Stimulated activated CD4-positive, alpha-beta T cell treated with anti-CD3 and anti-CD28 coated beads, Interleukin-4, amount 100 ng/mL, for 4 hours (primary cell): Measurements from ENCODE around the gene SNCB.

Source experiments
- DNase-seq, 2 experiments: peaks; one replicate each; pipeline ENCODE4 v3.0.0-alpha.2; 2020

Gene SNCB

GRCh38 chr5:176629853-176630680 is at the start of gene SNCB, which contains the start of gene EIF4E1B:
SNCB (minus strand) TSS chr5:176630534; CDS start chr5:176629654, 880 bp downstream.
EIF4E1B (plus strand) TSS chr5:176630675; CDS start chr5:176642788, 12,113 bp downstream.
- DNase-seq = peak; percentile 46 to 55

- DNase-seq = no peak
Measured at GRCh38 chr5:176679365-176680225, 49.3 kb upstream of the SNCB start.

- DNase-seq = no peak
Measured at GRCh38 chr5:176678584-176678983, 48.2 kb upstream of the SNCB start.

- no peak for DNase-seq
Measured at GRCh38 chr5:176677209-176677939, 47.0 kb upstream of the SNCB start.

GRCh38 chr5:176676361-176676824 is 46.1 kb upstream of the SNCB start:
- no peak for DNase-seq

- DNase-seq = no peak
Measured at GRCh38 chr5:176675676-176676360, 45.5 kb upstream of the SNCB start.

GRCh38 chr5:176674799-176675198 is 44.5 kb upstream of the SNCB start:
- DNase-seq = no peak

- no peak for DNase-seq
Measured at GRCh38 chr5:176673651-176674583, 43.6 kb upstream of the SNCB start.

- no peak for DNase-seq
Measured at GRCh38 chr5:176671890-176672747, 41.8 kb upstream of the SNCB start.

- no peak for DNase-seq
Measured at GRCh38 chr5:176671399-176671798, 41.1 kb upstream of the SNCB start.

GRCh38 chr5:176670449-176670848 is 40.1 kb upstream of the SNCB start:
- no peak for DNase-seq

- DNase-seq = no peak
Measured at GRCh38 chr5:176667637-176668036, 37.3 kb upstream of the SNCB start.

GRCh38 chr5:176665517-176665916 is 35.2 kb upstream of the SNCB start:
- DNase-seq = no peak

- no peak for DNase-seq
Measured at GRCh38 chr5:176664886-176665285, 34.6 kb upstream of the SNCB start.

- no peak for DNase-seq
Measured at GRCh38 chr5:176664479-176664878, 34.1 kb upstream of the SNCB start.

GRCh38 chr5:176663566-176663965 is 33.2 kb upstream of the SNCB start:
- DNase-seq = no peak

GRCh38 chr5:176662371-176663333 is 32.3 kb upstream of the SNCB start:
- no peak for DNase-seq

GRCh38 chr5:176661676-176662075 is 31.3 kb upstream of the SNCB start:
- DNase-seq = no peak
